ENCODE data around the gene GPR84. TPM values are rescaled to one million over a fixed set of nuclear protein-coding genes. Genes with fewer than 3 reads are reported as not detected.

Gene GPR84
- total RNA-seq, 4 donors from 2014 or later, result 0.38 TPM; not detected in 3

GRCh38 chr12:54411391-54412241 is 47.3 kb upstream of the GPR84 start:
- peaks cover 0 to 55% (median 23%) of the 10 kb centered on the region in 3 donors for H3K36me3 ChIP-seq
- no peaks in the 10 kb centered on the region for H3K27me3 ChIP-seq
- H3K4me1 ChIP-seq, result peaks cover 23 to 98% (median 51%) of the 10 kb centered on the region in 3 donors
- H3K9me3 ChIP-seq, result no peaks in the 10 kb centered on the region
- DNase-seq, result no peak
- no peak for TF ChIP-seq CTCF (IDR thresholded peaks at IDR 0.05)
- TF ChIP-seq POLR2A (IDR thresholded peaks at IDR 0.05), result no peak
- peak overlapping the region; percentile 66 to 95 (median 90) for H3K27ac ChIP-seq
- 58 to 65% methylated on average over 3 to 7 of the region's 10 CpGs for WGBS, 2 donors
- H3K4me3 ChIP-seq, result peak overlapping the region in 3 of 4 donors; percentile 66 to 95 (median 85)
- intact Hi-C loops (cut with DNase I), result no loop called here

- WGBS, 2 donors, result 75 to 100% methylated on average over 3 of the region's 8 CpGs
- peaks cover 21 to 96% (median 50%) of the 10 kb centered on the region in 3 donors for H3K4me1 ChIP-seq
- no peak for TF ChIP-seq CTCF (IDR thresholded peaks at IDR 0.05)
- TF ChIP-seq POLR2A (IDR thresholded peaks at IDR 0.05), result no peak
- peaks cover under 1 to 79% (median 32%) of the 10 kb centered on the region in 3 donors for H3K36me3 ChIP-seq
- H3K4me3 ChIP-seq, result peak overlapping the region in 1 of 4 donors; percentile 3
- DNase-seq, result no peak
- intact Hi-C loops (cut with DNase I), result no loop called here
- peak overlapping the region in 2 of 4 donors; percentile 21 to 44 for H3K27ac ChIP-seq
- no peaks in the 10 kb centered on the region for H3K27me3 ChIP-seq
- H3K9me3 ChIP-seq, result no peaks in the 10 kb centered on the region
Observed at GRCh38 chr12:54409267-54409666, 45.0 kb upstream of the GPR84 start.

- 50 to 60% methylated on average over 3 to 5 of the region's 5 CpGs for WGBS, 2 donors
- Histone ChIP-seq H3K27ac (peak overlapping the region in 3 of 4 donors; percentile 8 to 73 (median 50)), H3K9me3 (no peaks in the 10 kb centered on the region), H3K4me1 (peaks cover 9 to 87% (median 37%) of the 10 kb centered on the region in 3 donors), H3K4me3 (no peak overlapping the region), H3K27me3 (no peaks in the 10 kb centered on the region), H3K36me3 (peaks cover 12 to 96% (median 48%) of the 10 kb centered on the region in 3 donors)
- TF ChIP-seq POLR2A (IDR thresholded peaks at IDR 0.05), result no peak
- no peak for TF ChIP-seq CTCF (IDR thresholded peaks at IDR 0.05)
- no peak for DNase-seq
- intact Hi-C loops (cut with DNase I), result no loop called here
Observed at GRCh38 chr12:54407183-54407905, 43.1 kb upstream of the GPR84 start.

GRCh38 chr12:54405573-54405972 is 41.3 kb upstream of the GPR84 start:
- H3K4me1 ChIP-seq, result peaks cover 0 to 70% (median 21%) of the 10 kb centered on the region in 3 donors
- peak overlapping the region in 3 of 4 donors; percentile 5 to 55 (median 53) for H3K27ac ChIP-seq
- intact Hi-C loops (cut with DNase I), result no loop called here
- no peak for DNase-seq
- H3K9me3 ChIP-seq, result no peaks in the 10 kb centered on the region
- H3K4me3 ChIP-seq, result no peak overlapping the region
- TF ChIP-seq POLR2A (IDR thresholded peaks at IDR 0.05) (no peak), CTCF (IDR thresholded peaks at IDR 0.05) (no peak)
- WGBS, 2 donors, result 85 to 94% methylated on average over 5 to 6 of the region's 7 CpGs
- H3K36me3 ChIP-seq, result peaks cover 12 to 100% (median 64%) of the 10 kb centered on the region in 3 donors
- no peaks in the 10 kb centered on the region for H3K27me3 ChIP-seq
